ENCODE data around the gene RELB.
"Not testable (repeated sequence)": the region's sequence is repeated elsewhere in the genome, so short reads cannot be mapped to it uniquely, and the experiment has no call there.

Gene RELB

GRCh38 chr19:44987148-44987675, 14.1 kb upstream of the RELB start:
- DNase-seq: no peak

DNA sequence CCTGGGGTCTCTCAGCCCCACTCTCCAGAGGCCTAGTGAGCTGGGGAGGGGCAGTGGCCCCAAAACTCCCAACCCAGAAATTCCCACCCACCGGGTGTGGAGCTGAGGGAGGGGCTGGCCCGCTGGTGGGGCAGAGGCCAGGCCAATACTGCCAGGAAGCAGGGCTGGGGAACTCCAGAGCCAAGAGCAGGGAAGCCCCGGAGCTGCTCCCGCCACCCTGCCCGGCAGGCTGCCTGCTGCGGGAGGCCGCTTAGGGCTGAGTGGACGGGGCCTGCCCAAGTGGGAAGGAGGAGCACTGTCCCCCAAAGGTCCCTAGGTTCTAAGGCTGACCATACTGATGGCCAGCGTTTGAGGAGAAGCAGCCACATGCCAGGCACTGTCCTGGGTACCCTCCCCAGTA, 13.0 kb upstream of the RELB start:
- DNase-seq: no peak

GRCh38 chr19:44988896-44989556, 12.2 kb upstream of the RELB start:
- peak; percentile 69 for DNase-seq

- DNase-seq: no peak
Measured at GRCh38 chr19:44990459-44990858, 10.8 kb upstream of the RELB start.

DNA sequence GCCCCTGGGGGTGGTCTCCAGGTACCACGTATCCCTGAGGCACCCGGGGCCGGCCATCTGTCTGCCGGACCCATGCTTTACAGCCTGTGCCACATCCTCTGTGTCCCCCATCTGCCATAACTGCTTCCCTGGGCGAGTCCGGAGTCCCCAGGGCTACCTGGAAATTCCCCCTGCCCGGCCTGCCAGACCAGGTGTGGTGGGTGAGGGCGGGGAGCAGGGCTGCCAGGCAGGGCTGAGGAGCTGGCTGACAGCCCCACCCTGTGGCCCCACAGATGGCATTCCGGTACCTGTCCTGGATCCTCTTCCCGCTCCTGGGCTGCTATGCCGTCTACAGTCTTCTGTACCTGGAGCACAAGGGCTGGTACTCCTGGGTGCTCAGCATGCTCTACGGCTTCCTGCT, 10.3 kb upstream of the RELB start:
- DNase-seq: no peak

- DNase-seq: no peak
Measured at GRCh38 chr19:44992336-44993163, 8.7 kb upstream of the RELB start.

DNA sequence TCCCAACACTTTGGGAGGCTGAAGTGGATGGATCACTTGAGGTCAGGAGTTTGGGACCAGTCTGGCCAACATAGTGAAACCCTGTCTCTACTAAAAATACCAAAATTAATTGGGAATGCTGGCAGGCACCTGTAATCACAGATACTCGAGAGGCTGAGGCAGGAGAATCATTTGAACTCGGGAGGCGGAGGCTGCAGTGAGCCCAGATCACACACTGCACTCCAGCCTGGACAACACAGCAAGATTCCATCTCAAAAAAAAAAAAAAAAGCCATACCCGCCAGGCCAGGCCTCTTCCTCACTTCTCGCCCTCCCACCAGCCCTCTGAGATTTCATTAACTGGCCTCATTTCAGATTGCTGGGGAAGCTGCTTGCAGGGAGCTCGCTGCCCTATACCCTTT, 7.7 kb upstream of the RELB start:
- no peak for DNase-seq

- DNase-seq: no peak
Measured at GRCh38 chr19:44993926-44994537, 7.2 kb upstream of the RELB start.

- DNase-seq: no peak
Measured at GRCh38 chr19:44998025-44998424, 3.2 kb upstream of the RELB start.

GRCh38 chr19:44999131-44999925, 1.9 kb upstream of the RELB start:
- not testable (repeated sequence) for DNase-seq

GRCh38 chr19:45000665-45001064, 599 bp upstream of the RELB start:
- not testable (repeated sequence) for DNase-seq

DNA sequence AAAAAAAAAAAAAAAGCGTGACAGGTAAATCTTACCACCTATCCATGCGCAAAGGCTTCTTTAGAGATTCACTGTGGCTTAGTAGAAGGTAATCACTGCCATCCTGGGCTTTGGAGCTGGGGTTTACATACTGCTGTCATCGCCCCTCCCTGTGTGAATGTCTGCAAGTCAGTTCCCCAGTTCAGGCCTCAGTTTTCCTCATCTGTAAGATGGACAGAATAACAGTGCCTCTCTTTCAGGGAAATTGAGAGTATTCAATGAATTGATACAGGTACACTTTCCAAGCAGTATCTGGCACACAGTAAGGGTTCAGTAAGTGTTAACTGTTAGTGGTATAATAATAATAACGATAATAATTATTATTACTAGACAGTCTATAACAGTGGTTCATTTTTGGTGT, 2.2 kb downstream of the RELB start:
- no peak for DNase-seq

GRCh38 chr19:45005787-45006186, 4.5 kb downstream of the RELB start:
- DNase-seq: no peak

DNA sequence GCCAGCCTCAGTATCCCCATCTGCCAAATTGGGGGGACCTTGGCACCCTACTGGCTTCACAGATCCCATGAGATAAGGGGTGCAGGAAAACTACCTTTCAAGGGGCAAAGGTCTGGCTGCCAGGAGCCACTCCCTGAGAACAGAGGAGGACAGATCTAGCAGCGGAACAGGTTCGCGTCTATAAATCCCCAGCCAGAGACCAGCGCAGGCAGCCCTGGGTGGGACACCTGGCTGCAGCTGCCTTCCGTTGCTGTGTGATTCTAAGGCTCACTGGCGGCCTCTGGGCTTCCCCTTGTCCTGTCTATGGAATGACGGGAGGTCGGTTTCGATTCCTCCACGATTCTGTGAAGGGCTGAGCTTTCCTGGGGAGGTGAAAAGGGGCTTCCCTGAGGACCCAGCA, 7.3 kb downstream of the RELB start:
- DNase-seq: no peak

DNA sequence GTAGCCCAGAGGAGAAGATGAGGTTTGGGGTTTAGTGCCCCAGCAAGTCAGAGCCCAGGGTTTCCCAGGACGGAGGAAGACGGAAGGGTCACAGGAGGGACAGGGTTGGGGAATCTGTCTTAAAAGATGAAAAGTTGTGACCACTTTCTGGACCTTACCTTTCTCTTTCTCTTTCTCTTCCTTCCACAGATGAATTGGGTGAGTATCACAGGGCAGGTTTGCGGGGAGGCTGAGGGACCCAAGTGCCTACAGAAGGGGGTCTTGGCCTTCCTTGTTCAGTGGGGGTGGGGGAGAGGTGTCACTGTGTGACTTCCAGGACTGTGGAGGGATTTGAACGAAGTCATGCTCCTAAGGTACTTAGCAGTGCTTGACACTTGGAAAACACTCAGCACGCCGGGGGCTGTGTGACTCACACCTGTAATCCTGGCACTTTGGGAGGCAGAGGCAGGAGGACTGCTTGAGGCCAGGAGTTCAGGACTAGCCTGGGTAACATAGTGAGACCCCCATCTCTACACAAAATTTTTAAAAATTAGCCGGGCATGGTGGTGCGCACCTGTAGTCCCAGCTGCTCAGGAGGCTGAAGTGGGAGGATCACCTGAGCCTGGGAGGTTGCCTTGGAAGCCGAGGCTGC, 8.5 kb downstream of the RELB start:
- no peak for DNase-seq

- DNase-seq: no peak
Measured at GRCh38 chr19:45010306-45010705, 9.0 kb downstream of the RELB start.

DNA sequence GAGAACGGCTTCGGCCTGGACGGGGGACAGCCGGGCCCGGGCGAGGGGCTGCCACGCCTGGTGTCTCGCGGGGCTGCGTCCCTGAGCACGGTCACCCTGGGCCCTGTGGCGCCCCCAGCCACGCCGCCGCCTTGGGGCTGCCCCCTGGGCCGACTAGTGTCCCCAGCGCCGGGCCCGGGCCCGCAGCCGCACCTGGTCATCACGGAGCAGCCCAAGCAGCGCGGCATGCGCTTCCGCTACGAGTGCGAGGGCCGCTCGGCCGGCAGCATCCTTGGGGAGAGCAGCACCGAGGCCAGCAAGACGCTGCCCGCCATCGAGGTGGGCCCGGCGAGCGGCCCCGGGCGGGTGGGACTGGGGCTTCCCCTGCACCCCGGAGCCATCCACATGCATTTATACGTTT, 10.7 kb downstream of the RELB start:
- no peak for DNase-seq

DNA sequence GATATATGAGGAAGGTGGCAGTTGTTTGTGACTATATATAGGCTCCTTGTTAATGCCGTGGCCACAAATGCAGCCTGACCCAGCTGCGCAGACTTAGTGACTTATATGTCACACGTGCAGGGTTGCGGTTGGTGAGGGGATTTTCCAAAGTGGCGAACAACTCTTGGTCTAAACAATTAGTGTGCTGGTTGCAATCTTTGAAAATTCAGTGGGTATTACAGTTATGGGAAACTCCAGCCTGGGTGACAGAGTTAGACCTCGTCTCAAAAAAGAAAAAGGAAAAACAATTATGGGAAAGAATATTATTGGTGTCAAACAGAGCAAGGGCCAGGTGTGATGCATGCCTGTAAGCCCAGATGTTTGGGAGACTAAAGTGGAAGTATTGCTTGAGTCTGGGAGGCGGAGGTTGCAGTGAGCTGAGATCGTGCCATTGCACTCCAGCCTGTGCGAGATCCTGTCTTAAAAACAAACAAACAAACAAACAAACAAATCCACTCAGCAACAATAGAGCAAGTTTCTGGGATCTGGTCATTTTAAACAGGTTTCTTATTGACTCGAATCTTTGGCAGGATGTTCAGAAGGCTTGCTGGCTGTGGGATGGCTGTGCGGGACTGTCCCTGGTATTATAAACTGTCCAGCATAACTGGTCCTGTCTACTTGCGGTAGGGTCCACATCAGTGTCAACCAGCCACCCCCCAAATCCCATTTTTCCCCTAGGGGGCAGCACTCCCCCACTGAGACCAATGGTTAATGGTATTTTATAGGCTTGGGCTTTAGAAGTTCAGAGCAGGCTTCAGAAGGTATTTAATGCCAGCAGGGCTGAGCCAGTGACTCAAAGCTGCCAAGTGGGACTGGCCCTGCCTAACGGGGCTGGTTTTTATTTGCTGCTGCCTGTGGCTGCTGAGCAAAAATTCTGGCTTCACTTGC, 15.4 kb downstream of the RELB start:
- peak; percentile 80 for DNase-seq

- DNase-seq: no peak
Measured at GRCh38 chr19:45019187-45019586, 17.9 kb downstream of the RELB start.

DNA sequence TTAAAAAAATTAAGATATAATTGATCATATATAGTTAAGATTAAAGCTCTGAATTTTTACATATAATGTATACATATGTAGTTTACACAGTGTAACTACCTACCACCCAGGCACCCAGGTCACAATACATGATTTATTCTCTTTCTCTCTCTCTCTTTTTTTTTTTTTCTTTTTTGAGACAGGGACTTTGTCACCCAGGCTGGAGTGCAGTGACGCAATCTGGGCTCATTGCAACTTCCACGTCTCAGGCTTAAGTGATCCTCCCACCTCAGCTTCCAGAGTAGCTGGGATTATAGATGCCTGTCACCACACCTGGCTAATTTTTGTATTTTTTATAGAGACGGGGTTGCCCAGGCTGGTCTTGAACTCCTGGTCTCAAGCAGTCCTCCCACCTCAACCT, 18.8 kb downstream of the RELB start:
- no peak for DNase-seq

DNA sequence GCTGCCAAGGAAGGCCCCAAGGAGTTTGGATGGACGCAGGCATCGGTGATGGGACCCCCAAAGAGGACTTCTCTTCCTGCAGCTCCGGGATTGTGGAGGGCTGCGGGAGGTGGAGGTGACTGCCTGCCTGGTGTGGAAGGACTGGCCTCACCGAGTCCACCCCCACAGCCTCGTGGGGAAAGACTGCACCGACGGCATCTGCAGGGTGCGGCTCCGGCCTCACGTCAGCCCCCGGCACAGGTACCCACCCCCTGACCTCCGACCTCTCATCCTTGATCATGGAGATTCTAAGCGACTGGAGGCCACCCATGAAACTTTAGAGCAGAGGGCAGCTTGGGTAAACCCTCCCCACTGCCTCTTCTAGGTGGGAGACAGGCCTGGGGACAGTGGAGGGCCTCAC, 20.7 kb downstream of the RELB start:
- no peak for DNase-seq

All from stimulated activated CD4-positive, alpha-beta T cell treated with anti-CD3 and anti-CD28 coated beads, Interleukin-4, amount 100 ng/mL, for 24 hours (primary cell).